Ishikawa (cell line): Measurements from ENCODE around the gene BLOC1S3.

ENCODE experiments used
- EP300 ChIP-seq: IDR thresholded peaks from 2 replicates; pipeline ENCODE4 v1.6.1; 2012; ENCODE audit warnings: borderline replicate concordance
- TAF1 ChIP-seq: IDR thresholded peaks from 2 replicates; pipeline ENCODE4 v1.6.1; 2012; ENCODE audit warnings: low read depth, mild to moderate bottlenecking
- TCF12 ChIP-seq: IDR thresholded peaks from 2 replicates; pipeline ENCODE4 v1.6.1; 2012; ENCODE audit warnings: low read depth
- TEAD4 ChIP-seq: IDR thresholded peaks from 2 replicates; pipeline ENCODE4 v1.6.1; 2012
- YY1 ChIP-seq: IDR thresholded peaks from 2 replicates; pipeline ENCODE4 v1.6.1; 2012; ENCODE audit warnings: low read depth

GRCh38 chr19:45182758-45183157 is 4.2 kb downstream of the BLOC1S3 start:
- TF ChIP-seq TAF1 (no peak), YY1 (no peak), TCF12 (no peak), TEAD4 (no peak), EP300 (no peak)
